IMR-90 (cell line): Measurements from ENCODE around the gene CSRNP3. TPM values are rescaled to one million over a fixed set of nuclear protein-coding genes. Genes with fewer than 3 reads are reported as not detected.

Source experiments
- ATAC-seq: fragments of 200-7000 bp; cut with Tn5 transposase; 2 replicates; pipeline ENCODE4 v1.9.1; 2020; ENCODE audit warnings: low read depth, mild to moderate bottlenecking, moderate library complexity
- BruUV-seq: library from RNA; stranded (reverse); fragments of 400-500 nt; replicated peaks from 2 replicates; lab custom pipeline; 2021; lab: Mats Ljungman, UMichigan
- CTCF ChIA-PET: fragments of 300-600 bp; formaldehyde crosslinking; extraction: SDS; loops from one replicate; lab custom pipeline; 2021; ENCODE audit warnings: antibody characterized with exemption; lab: Yijun Ruan, JAX
- POLR2A ChIA-PET: fragments of 300-600 bp; sonication (Branson Sonifier 250); formaldehyde crosslinking; loops from one replicate; lab custom pipeline; 2022; ENCODE audit warnings: antibody characterized with exemption; ENCODE audit not compliant: unreplicated experiment; lab: Charles Lee
- DNase-seq: peaks from one replicate; pipeline ENCODE4 v3.0.0; 2013
- H2AFZ ChIP-seq: replicated peaks from 2 replicates; pipeline ENCODE3; 2013; ENCODE audit warnings: low read length, mild to moderate bottlenecking; ENCODE audit not compliant: poor library complexity
- H2AK5ac ChIP-seq: 2 replicates; pipeline ENCODE4 v1.6.1; 2013; ENCODE audit warnings: low read depth, low read length, inconsistent platforms
- H2AK9ac ChIP-seq: replicated peaks from 2 replicates; pipeline ENCODE3; 2013; ENCODE audit warnings: mild to moderate bottlenecking, low read depth, low read length, moderate library complexity; ENCODE audit not compliant: poor library complexity
- H2BK120ac ChIP-seq: 2 replicates; pipeline ENCODE4 v1.6.1; 2013; ENCODE audit warnings: low read depth, low read length, inconsistent platforms
- H2BK15ac ChIP-seq: 3 replicates; pipeline ENCODE4 v1.6.1; 2013; ENCODE audit warnings: low read depth, low read length, inconsistent platforms
- H2BK20ac ChIP-seq: 2 replicates; pipeline ENCODE4 v1.6.1; 2013; ENCODE audit warnings: low read depth, mild to moderate bottlenecking, inconsistent platforms, low read length, moderate library complexity
- H2BK5ac ChIP-seq: 2 replicates; pipeline ENCODE4 v1.6.1; 2013; ENCODE audit warnings: mild to moderate bottlenecking, low read depth, low read length, inconsistent platforms; ENCODE audit not compliant: poor library complexity, severe bottlenecking
- H3K14ac ChIP-seq: replicated peaks from 2 replicates; pipeline ENCODE4 v1.6.1; 2013; ENCODE audit warnings: low read depth, low read length, inconsistent platforms
- H3K18ac ChIP-seq: 2 replicates; pipeline ENCODE4 v1.6.1; 2013; ENCODE audit warnings: low read depth, low read length, control low read depth
- H3K23ac ChIP-seq: 2 replicates; pipeline ENCODE4 v1.6.1; 2013; ENCODE audit warnings: low read depth, low read length, inconsistent platforms
- H3K27ac ChIP-seq: 2 replicates; pipeline ENCODE4 v1.5.1; 2013; ENCODE audit warnings: mild to moderate bottlenecking, control low read depth, low read length; ENCODE audit not compliant: insufficient read depth
- H3K27me3 ChIP-seq: 2 replicates; pipeline ENCODE4 v1.6.1; 2013; ENCODE audit warnings: low read length; ENCODE audit not compliant: control insufficient read depth, insufficient read depth
- H3K36me3 ChIP-seq: 2 replicates; pipeline ENCODE4 v1.6.1; 2013; ENCODE audit warnings: low read length, mixed read lengths; ENCODE audit not compliant: control insufficient read depth, insufficient read depth
- H3K4ac ChIP-seq: 2 replicates; pipeline ENCODE4 v1.6.1; 2013; ENCODE audit warnings: low read depth, low read length, inconsistent platforms
- H3K4me1 ChIP-seq: 2 replicates; pipeline ENCODE4 v1.6.1; 2013; ENCODE audit warnings: low read length, mixed read lengths; ENCODE audit not compliant: control insufficient read depth, insufficient read depth
- H3K4me2 ChIP-seq: 2 replicates; pipeline ENCODE4 v1.6.1; 2013; ENCODE audit warnings: low read depth, mild to moderate bottlenecking, control low read depth, low read length, moderate library complexity
- H3K4me3 ChIP-seq: 2 replicates; pipeline ENCODE4 v1.5.1; 2013; ENCODE audit warnings: low read depth, mild to moderate bottlenecking, control low read depth, low read length, moderate library complexity; ENCODE audit not compliant: insufficient read depth
- H3K56ac ChIP-seq: 2 replicates; pipeline ENCODE4 v1.6.1; 2013; ENCODE audit warnings: low read length, inconsistent platforms; ENCODE audit not compliant: insufficient read depth; ENCODE audit errors: extremely low read depth
- H3K79me1 ChIP-seq, 2 experiments: 2 replicates each; pipeline ENCODE4 v1.6.1; 2013; ENCODE audit warnings: low read length in 2 of 2, inconsistent platforms in 1 of 2, low read depth in 1 of 2
- H3K9ac ChIP-seq: 2 replicates; pipeline ENCODE4 v1.6.1; 2013; ENCODE audit warnings: low read depth, low read length, control low read depth
- H3K9me1 ChIP-seq: 2 replicates; pipeline ENCODE4 v1.6.1; 2013; ENCODE audit warnings: low read length, inconsistent platforms; ENCODE audit not compliant: insufficient read depth
- H3K9me3 ChIP-seq: 2 replicates; pipeline ENCODE4 v1.6.1; 2013; ENCODE audit warnings: low read length; ENCODE audit not compliant: control insufficient read depth, insufficient read depth
- H4K20me1 ChIP-seq: 2 replicates; pipeline ENCODE4 v1.6.1; 2013; ENCODE audit warnings: low read length, inconsistent platforms; ENCODE audit not compliant: insufficient read depth
- H4K5ac ChIP-seq: 2 replicates; pipeline ENCODE4 v1.6.1; 2013; ENCODE audit warnings: mild to moderate bottlenecking, low read depth, low read length, control low read depth
- H4K8ac ChIP-seq, 2 experiments: 2 replicates each; pipeline ENCODE4 v1.6.1; 2013; ENCODE audit warnings: low read depth in 2 of 2, low read length in 2 of 2, control low read depth in 1 of 2, inconsistent platforms in 1 of 2
- H4K91ac ChIP-seq: 2 replicates; pipeline ENCODE4 v1.6.1; 2013; ENCODE audit warnings: low read depth, low read length, inconsistent platforms; ENCODE audit not compliant: insufficient read depth
- CEBPB ChIP-seq: IDR thresholded peaks from 2 replicates; pipeline ENCODE4 v1.6.1; 2012; ENCODE audit warnings: low read depth, low read length, improper control_type of control experiment
- MXI1 ChIP-seq: IDR thresholded peaks from 2 replicates; pipeline ENCODE4 v1.6.1; 2012; ENCODE audit warnings: low read depth, mild to moderate bottlenecking, low read length, moderate library complexity, borderline replicate concordance
- SMC3 ChIP-seq: fragments of 150-350 bp; IDR thresholded peaks from 2 replicates; pipeline ENCODE4 v1.6.1; 2016; ENCODE audit warnings: low read depth, mild to moderate bottlenecking, antibody characterized with exemption, low read length, moderate library complexity
- WGBS, 2 experiments: methylation state at CpG; one replicate each; pipeline versions ENCODE4 v1.1.5 to v1.1.7; 2013; ENCODE audit warnings: missing lambda C conversion rate in 2 of 2; ENCODE audit not compliant: insufficient read length in 1 of 2; ENCODE audit errors: extremely low coverage in 2 of 2; 5-methylcytosine and 5-hydroxymethylcytosine counted together
- dilution Hi-C: fragments of 300-500 bp; cut with HindIII; formaldehyde crosslinking; loops from one replicate; pipeline ENCODE4 v1.14.3; 2018; ENCODE audit warnings: low sequenced_read_pairs; ENCODE audit not compliant: unreplicated experiment
- in situ Hi-C: fragments of 300-500 bp; cut with MboI; formaldehyde crosslinking; loops from 3 replicates; pipeline ENCODE4 v1.14.3; 2019; ENCODE audit warnings: low sequenced_read_pairs, inconsistent platforms, mixed read lengths
- intact Hi-C: fragments of 100-400 bp; cut with micrococcal nuclease; formaldehyde crosslinking; loops from 2 replicates; pipeline ENCODE4 v1.10.0; 2022
- polyA plus RNA-seq, 3 experiments: library from polyadenylated mRNA; depleted of rRNA; stranded (reverse); fragments of >200 nt; gene quantifications; 2 replicates each; pipeline ENCODE4 v1.2.3, GENCODE V29; 2012; ENCODE audit warnings: low replicate concordance in 1 of 3
- total RNA-seq: library from RNA; depleted of rRNA; stranded (reverse); fragments of >200 nt; gene quantifications from 2 replicates; pipeline ENCODE4 v1.2.3, GENCODE V29; 2012
- TF ChIP-seq, protein P1 (sequence below): fragments of 150-350 bp; IDR thresholded peaks from 2 replicates; pipeline ENCODE4 v1.6.1; 2017; ENCODE audit warnings: mild to moderate bottlenecking, antibody characterized with exemption, low read length, low read depth
- TF ChIP-seq, protein P2 (sequence below): conservative IDR thresholded peaks from 2 replicates; pipeline ENCODE4 v1.5.1; 2012; ENCODE audit warnings: mild to moderate bottlenecking, low read depth, low read length, improper control_type of control experiment

CSRNP3 gene
- total and polyA plus RNA-seq, 2 of the 4 experiments (the other 2 are of a cell fraction): 0.21 to 0.72 TPM

DNA sequence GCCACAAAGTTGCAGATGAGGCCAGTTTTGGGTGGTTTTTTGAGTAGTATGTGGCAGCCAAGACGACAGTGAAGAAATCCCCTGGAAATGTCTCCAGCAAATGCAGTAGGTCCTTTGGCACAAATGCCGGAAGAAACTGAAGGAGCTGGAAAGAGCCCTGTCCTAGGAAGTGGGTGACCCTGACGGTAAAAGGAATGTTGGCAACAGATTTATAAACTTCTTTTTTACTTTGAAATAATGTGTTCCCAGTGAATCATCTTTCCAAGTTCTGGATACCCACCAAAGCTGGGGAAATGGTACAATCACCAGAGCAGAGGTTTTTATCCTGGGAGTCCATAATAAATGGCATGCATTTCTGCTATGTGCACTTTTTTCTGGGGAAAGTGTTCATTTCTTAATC is 112.9 kb downstream of the CSRNP3 start:
- Histone ChIP-seq H3K27me3 (no peaks in the 10 kb centered on the region), H3K56ac (no peak overlapping the region), H2AK5ac (no peak overlapping the region), H3K14ac (no peak overlapping the region), H2BK120ac (no peak overlapping the region), H2AK9ac (no peak overlapping the region), H2AFZ (no peak overlapping the region), H2BK20ac (no peak overlapping the region), H3K27ac (no peak overlapping the region), H3K9me1 (no peaks in the 10 kb centered on the region), H2BK15ac (no peak overlapping the region), H4K5ac (no peak overlapping the region), H3K18ac (no peak overlapping the region), H3K36me3 (no peaks in the 10 kb centered on the region), H4K8ac (no peak overlapping the region), H3K9ac (no peak overlapping the region), H3K4me2 (no peak overlapping the region), H3K9me3 (no peaks in the 10 kb centered on the region), H2BK5ac (no peak overlapping the region), H3K4ac (no peak overlapping the region), H3K4me1 (no peaks in the 10 kb centered on the region), H3K79me1 (no peaks in the 10 kb centered on the region), H3K23ac (no peak overlapping the region), H4K20me1 (no peaks in the 10 kb centered on the region), H3K4me3 (no peak overlapping the region), H4K91ac (no peak overlapping the region)
- no TSS peak for BruUV-seq
- intact Hi-C loops (loop anchor here (2.0 kb wide), 1 partner anchor 18 kb away; no protein-coding TSS in a partner anchor), in situ Hi-C loops (no loop called here), dilution Hi-C loops (no loop called here)
- no CpG with 5 or more reads among the region's 3 CpGs for WGBS, 2 experiments
- POLR2A ChIA-PET: no interaction called here
- TF ChIP-seq MXI1 (no peak), SMC3 (no peak), CEBPB (no peak)
- TF ChIP-seq, protein P1, sequence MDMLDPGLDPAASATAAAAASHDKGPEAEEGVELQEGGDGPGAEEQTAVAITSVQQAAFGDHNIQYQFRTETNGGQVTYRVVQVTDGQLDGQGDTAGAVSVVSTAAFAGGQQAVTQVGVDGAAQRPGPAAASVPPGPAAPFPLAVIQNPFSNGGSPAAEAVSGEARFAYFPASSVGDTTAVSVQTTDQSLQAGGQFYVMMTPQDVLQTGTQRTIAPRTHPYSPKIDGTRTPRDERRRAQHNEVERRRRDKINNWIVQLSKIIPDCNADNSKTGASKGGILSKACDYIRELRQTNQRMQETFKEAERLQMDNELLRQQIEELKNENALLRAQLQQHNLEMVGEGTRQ: no peak
- TF ChIP-seq, protein P2, sequence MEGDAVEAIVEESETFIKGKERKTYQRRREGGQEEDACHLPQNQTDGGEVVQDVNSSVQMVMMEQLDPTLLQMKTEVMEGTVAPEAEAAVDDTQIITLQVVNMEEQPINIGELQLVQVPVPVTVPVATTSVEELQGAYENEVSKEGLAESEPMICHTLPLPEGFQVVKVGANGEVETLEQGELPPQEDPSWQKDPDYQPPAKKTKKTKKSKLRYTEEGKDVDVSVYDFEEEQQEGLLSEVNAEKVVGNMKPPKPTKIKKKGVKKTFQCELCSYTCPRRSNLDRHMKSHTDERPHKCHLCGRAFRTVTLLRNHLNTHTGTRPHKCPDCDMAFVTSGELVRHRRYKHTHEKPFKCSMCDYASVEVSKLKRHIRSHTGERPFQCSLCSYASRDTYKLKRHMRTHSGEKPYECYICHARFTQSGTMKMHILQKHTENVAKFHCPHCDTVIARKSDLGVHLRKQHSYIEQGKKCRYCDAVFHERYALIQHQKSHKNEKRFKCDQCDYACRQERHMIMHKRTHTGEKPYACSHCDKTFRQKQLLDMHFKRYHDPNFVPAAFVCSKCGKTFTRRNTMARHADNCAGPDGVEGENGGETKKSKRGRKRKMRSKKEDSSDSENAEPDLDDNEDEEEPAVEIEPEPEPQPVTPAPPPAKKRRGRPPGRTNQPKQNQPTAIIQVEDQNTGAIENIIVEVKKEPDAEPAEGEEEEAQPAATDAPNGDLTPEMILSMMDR: no peak
- DNase-seq (no peak), ATAC-seq (no peak)
- CTCF ChIA-PET: interaction anchor here (1.1 kb wide), 1 partner anchor 12 kb away, joined by 3 read pairs; no protein-coding TSS in a partner anchor
